ENCODE measurements around the gene NDUFS4. TPM values are rescaled to one million over a fixed set of nuclear protein-coding genes. Genes with fewer than 3 reads are reported as not detected.

NDUFS4 gene
- polyA plus RNA-seq, 1 of the 3 experiments (the other 2 are of a cell fraction) = 104 TPM

DNA sequence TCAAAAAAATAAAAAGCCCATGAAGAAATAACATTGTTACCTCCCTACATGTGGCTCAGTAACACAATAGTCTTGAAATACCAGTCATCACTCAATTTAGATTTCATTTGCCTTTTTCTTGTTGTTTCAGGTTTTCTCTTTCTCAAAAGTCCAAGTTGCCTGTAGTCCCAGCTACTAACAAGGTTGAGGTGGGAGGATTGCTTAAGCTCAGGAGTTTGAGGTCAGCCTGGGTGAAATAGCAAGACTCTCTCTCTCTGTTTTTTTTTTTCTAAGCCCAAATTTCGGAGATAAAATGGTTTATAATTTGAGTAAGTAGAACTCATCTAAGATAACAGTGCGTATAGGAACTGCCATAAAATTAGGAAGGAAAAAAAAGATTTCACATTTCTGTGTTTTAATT is 17.5 kb upstream of the NDUFS4 start (continued):
- TF ChIP-seq, protein P1, sequence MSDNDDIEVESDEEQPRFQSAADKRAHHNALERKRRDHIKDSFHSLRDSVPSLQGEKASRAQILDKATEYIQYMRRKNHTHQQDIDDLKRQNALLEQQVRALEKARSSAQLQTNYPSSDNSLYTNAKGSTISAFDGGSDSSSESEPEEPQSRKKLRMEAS (IDR thresholded peaks at IDR 0.05; ENCODE audit: low read depth) = no peak
- no peak for TF ChIP-seq TEAD4 (IDR thresholded peaks at IDR 0.05; ENCODE audit: borderline replicate concordance, insufficient read depth)

DNA sequence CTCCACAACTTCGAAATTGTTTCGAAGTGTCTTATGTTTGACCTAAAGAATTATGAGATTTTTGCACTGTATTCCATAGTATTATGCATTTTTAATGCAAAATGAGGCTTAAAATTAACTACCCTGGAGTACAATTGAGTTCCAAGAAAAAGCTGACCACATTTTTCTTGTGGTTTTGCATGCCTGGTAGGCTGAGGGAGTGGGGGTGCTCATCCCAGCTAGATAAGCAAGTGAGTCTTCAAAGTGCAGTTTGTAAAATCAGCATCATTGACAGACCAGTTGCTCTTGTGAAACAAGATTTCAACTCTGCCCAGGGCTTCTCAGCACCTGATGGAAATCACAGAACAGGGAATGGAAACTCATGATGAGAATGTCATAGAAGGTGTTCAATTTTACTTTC is 17.0 kb upstream of the NDUFS4 start:
- Histone ChIP-seq H3K27ac (ENCODE audit: low read depth in 2 of 2, low read length in 1 of 2) (no peak overlapping the region), H3K9ac (no peak overlapping the region), H3K27me3 (ENCODE audit: insufficient read depth) (no peaks in the 10 kb centered on the region), H3K9me2 (no peaks in the 10 kb centered on the region), H3K4me3 (ENCODE audit: low read depth in 2 of 2, low read length in 1 of 2) (no peak overlapping the region), H3F3A (replicated peaks; ENCODE audit: insufficient read depth) (no peaks in the 10 kb centered on the region), H3K4me1 (ENCODE audit: control insufficient read depth in 1 of 2, insufficient read depth in 2 of 2, low read depth in 1 of 2, low read length in 1 of 2) (no peaks in the 10 kb centered on the region; a peak in 1 of 4 replicates), H3K4me2 (peak overlapping the region; percentile 31; the same call in 1 of the 2 replicates), H3K9me3 (no peaks in the 10 kb centered on the region), H3K36me3 (replicated peaks in 1 of 2; ENCODE audit: control insufficient read depth in 1 of 2, insufficient read depth in 2 of 2, low read length in 1 of 2) (no peaks in the 10 kb centered on the region), H4K20me1 (ENCODE audit: insufficient read depth) (no peaks in the 10 kb centered on the region), H2AFZ (ENCODE audit: low read depth) (peak overlapping the region; percentile 54), H3K79me2 (ENCODE audit: insufficient read depth) (no peaks in the 10 kb centered on the region)
- CTCF ChIA-PET = no interaction called here
- POLR2A ChIA-PET = no interaction called here
- DNase-seq = no peak
- TF ChIP-seq, protein P2, sequence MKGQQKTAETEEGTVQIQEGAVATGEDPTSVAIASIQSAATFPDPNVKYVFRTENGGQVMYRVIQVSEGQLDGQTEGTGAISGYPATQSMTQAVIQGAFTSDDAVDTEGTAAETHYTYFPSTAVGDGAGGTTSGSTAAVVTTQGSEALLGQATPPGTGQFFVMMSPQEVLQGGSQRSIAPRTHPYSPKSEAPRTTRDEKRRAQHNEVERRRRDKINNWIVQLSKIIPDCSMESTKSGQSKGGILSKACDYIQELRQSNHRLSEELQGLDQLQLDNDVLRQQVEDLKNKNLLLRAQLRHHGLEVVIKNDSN (IDR thresholded peaks at IDR 0.05; ENCODE audit: borderline replicate concordance, low read depth) = no peak
- TF ChIP-seq, protein P3, sequence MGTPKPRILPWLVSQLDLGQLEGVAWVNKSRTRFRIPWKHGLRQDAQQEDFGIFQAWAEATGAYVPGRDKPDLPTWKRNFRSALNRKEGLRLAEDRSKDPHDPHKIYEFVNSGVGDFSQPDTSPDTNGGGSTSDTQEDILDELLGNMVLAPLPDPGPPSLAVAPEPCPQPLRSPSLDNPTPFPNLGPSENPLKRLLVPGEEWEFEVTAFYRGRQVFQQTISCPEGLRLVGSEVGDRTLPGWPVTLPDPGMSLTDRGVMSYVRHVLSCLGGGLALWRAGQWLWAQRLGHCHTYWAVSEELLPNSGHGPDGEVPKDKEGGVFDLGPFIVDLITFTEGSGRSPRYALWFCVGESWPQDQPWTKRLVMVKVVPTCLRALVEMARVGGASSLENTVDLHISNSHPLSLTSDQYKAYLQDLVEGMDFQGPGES (IDR thresholded peaks at IDR 0.05; ENCODE audit: low read depth, low read length) = no peak
- TF ChIP-seq ELF1 (IDR thresholded peaks at IDR 0.05) = no peak
- TF ChIP-seq, protein P4, sequence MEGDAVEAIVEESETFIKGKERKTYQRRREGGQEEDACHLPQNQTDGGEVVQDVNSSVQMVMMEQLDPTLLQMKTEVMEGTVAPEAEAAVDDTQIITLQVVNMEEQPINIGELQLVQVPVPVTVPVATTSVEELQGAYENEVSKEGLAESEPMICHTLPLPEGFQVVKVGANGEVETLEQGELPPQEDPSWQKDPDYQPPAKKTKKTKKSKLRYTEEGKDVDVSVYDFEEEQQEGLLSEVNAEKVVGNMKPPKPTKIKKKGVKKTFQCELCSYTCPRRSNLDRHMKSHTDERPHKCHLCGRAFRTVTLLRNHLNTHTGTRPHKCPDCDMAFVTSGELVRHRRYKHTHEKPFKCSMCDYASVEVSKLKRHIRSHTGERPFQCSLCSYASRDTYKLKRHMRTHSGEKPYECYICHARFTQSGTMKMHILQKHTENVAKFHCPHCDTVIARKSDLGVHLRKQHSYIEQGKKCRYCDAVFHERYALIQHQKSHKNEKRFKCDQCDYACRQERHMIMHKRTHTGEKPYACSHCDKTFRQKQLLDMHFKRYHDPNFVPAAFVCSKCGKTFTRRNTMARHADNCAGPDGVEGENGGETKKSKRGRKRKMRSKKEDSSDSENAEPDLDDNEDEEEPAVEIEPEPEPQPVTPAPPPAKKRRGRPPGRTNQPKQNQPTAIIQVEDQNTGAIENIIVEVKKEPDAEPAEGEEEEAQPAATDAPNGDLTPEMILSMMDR (IDR thresholded peaks at IDR 0.05) = no peak
- TF ChIP-seq, protein P5, sequence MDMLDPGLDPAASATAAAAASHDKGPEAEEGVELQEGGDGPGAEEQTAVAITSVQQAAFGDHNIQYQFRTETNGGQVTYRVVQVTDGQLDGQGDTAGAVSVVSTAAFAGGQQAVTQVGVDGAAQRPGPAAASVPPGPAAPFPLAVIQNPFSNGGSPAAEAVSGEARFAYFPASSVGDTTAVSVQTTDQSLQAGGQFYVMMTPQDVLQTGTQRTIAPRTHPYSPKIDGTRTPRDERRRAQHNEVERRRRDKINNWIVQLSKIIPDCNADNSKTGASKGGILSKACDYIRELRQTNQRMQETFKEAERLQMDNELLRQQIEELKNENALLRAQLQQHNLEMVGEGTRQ (IDR thresholded peaks at IDR 0.05; ENCODE audit: borderline replicate concordance, low read depth, low read length) = no peak
- TF ChIP-seq TCF12 (IDR thresholded peaks at IDR 0.05) = no peak
- TF ChIP-seq EP300 (IDR thresholded peaks at IDR 0.05; ENCODE audit: borderline replicate concordance in 1 of 2, low read depth in 1 of 2, low read length in 1 of 2) = no peak
- no peak for TF ChIP-seq SIN3A (IDR thresholded peaks at IDR 0.05; ENCODE audit: borderline replicate concordance, low read depth, low read length)
- WGBS (ENCODE audit: low lambda C conversion rate) = 40% methylated on average over 2 of the region's 2 CpGs

DNA sequence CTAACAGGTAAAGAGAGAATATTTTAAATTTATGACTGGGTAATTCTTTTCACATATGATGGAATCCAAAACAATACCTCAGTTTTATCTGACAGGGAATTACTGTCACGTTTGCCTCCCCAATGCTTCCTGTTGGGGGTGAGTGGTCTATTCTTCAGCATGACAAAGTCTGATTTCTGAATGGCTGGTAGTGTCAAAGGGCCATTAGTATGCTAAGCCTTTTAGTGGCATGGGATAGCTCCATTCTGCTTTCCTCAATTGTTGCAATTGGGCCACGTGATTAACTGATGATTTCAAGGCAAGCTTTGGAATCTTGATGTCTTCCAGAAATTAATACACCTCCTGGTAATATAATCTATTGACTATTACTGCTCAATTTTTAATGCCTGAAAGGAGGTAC is 14.7 kb upstream of the NDUFS4 start:
- Histone ChIP-seq H3K79me2 (ENCODE audit: insufficient read depth) (no peaks in the 10 kb centered on the region), H3K27me3 (ENCODE audit: insufficient read depth) (no peaks in the 10 kb centered on the region), H3K4me2 (no peak overlapping the region), H3K9me2 (no peaks in the 10 kb centered on the region), H2AFZ (ENCODE audit: low read depth) (no peak overlapping the region), H3K4me3 (ENCODE audit: low read depth in 2 of 2, low read length in 1 of 2) (no peak overlapping the region), H3K9ac (no peak overlapping the region), H3K27ac (ENCODE audit: low read depth in 2 of 2, low read length in 1 of 2) (no peak overlapping the region), H3K4me1 (ENCODE audit: control insufficient read depth in 1 of 2, insufficient read depth in 2 of 2, low read depth in 1 of 2, low read length in 1 of 2) (no peaks in the 10 kb centered on the region; a peak in 1 of 4 replicates), H3K36me3 (replicated peaks in 1 of 2; ENCODE audit: control insufficient read depth in 1 of 2, insufficient read depth in 2 of 2, low read length in 1 of 2) (no peaks in the 10 kb centered on the region), H3F3A (replicated peaks; ENCODE audit: insufficient read depth) (no peaks in the 10 kb centered on the region), H4K20me1 (ENCODE audit: insufficient read depth) (no peaks in the 10 kb centered on the region), H3K9me3 (no peaks in the 10 kb centered on the region)
- ChIA-PET POLR2A (no interaction called here), CTCF (no interaction called here)
- 61% methylated on average over 2 of the region's 2 CpGs for WGBS (ENCODE audit: low lambda C conversion rate)
- DNase-seq = no peak
- TF ChIP-seq JUND (IDR thresholded peaks at IDR 0.05) (no peak), RCOR1 (IDR thresholded peaks at IDR 0.05; ENCODE audit: low read length) (no peak), FOXM1 (IDR thresholded peaks at IDR 0.05; ENCODE audit: low read depth) (no peak), TAF1 (IDR thresholded peaks at IDR 0.05; ENCODE audit: borderline replicate concordance, low read depth, low read length) (no peak), RXRA (IDR thresholded peaks at IDR 0.05; ENCODE audit: borderline replicate concordance, low read depth) (no peak), FOSL2 (IDR thresholded peaks at IDR 0.05; ENCODE audit: borderline replicate concordance, low read depth) (no peak), FOXJ3 (CRISPR knock-in tag; IDR thresholded peaks at IDR 0.05) (no peak)
- TF ChIP-seq, protein P1 (IDR thresholded peaks at IDR 0.05; ENCODE audit: low read depth) = no peak
- TF ChIP-seq, protein P6, sequence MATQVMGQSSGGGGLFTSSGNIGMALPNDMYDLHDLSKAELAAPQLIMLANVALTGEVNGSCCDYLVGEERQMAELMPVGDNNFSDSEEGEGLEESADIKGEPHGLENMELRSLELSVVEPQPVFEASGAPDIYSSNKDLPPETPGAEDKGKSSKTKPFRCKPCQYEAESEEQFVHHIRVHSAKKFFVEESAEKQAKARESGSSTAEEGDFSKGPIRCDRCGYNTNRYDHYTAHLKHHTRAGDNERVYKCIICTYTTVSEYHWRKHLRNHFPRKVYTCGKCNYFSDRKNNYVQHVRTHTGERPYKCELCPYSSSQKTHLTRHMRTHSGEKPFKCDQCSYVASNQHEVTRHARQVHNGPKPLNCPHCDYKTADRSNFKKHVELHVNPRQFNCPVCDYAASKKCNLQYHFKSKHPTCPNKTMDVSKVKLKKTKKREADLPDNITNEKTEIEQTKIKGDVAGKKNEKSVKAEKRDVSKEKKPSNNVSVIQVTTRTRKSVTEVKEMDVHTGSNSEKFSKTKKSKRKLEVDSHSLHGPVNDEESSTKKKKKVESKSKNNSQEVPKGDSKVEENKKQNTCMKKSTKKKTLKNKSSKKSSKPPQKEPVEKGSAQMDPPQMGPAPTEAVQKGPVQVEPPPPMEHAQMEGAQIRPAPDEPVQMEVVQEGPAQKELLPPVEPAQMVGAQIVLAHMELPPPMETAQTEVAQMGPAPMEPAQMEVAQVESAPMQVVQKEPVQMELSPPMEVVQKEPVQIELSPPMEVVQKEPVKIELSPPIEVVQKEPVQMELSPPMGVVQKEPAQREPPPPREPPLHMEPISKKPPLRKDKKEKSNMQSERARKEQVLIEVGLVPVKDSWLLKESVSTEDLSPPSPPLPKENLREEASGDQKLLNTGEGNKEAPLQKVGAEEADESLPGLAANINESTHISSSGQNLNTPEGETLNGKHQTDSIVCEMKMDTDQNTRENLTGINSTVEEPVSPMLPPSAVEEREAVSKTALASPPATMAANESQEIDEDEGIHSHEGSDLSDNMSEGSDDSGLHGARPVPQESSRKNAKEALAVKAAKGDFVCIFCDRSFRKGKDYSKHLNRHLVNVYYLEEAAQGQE (IDR thresholded peaks at IDR 0.05; ENCODE audit: low read depth, low read length) = no peak
